SK-N-SH (cell line): ENCODE results near the gene RBM46.

Experiments
- CHD2 ChIP-seq: fragments of 150-350 bp; IDR thresholded peaks from 2 replicates; pipeline ENCODE4 v1.6.1; 2018; ENCODE audit warnings: low read length; ENCODE audit not compliant: partially characterized antibody
- CTCF ChIP-seq: fragments of 200-600 bp; sonication (generic); IDR thresholded peaks from 2 replicates; pipeline ENCODE4 v1.6.1; 2017; ENCODE audit warnings: antibody characterized with exemption, mild to moderate bottlenecking, moderate library complexity
- MAX ChIP-seq: IDR thresholded peaks from 2 replicates; pipeline ENCODE4 v1.4.0; 2012; ENCODE audit warnings: low read depth
- NRF1 ChIP-seq: IDR thresholded peaks from 2 replicates; pipeline ENCODE4 v1.6.1; 2012; ENCODE audit warnings: low read depth, mild to moderate bottlenecking, low read length
- RCOR1 ChIP-seq: fragments of 150-350 bp; IDR thresholded peaks from 2 replicates; pipeline ENCODE4 v1.6.1; 2017; ENCODE audit warnings: antibody characterized with exemption, low read length
- SIN3A ChIP-seq: IDR thresholded peaks from 2 replicates; pipeline ENCODE4 v1.6.1; 2012; ENCODE audit warnings: low read depth, mild to moderate bottlenecking, low read length, moderate library complexity, borderline replicate concordance
- TAF1 ChIP-seq: IDR thresholded peaks from 2 replicates; pipeline ENCODE4 v1.6.1; 2012; ENCODE audit warnings: low read depth, mild to moderate bottlenecking, low read length, moderate library complexity, borderline replicate concordance
- YY1 ChIP-seq: IDR thresholded peaks from 2 replicates; pipeline ENCODE4 v1.4.0; 2012; ENCODE audit warnings: low read depth, mild to moderate bottlenecking

- TF ChIP-seq CTCF, result no peak
- no peak for TF ChIP-seq RCOR1
- no peak for TF ChIP-seq CHD2
- TF ChIP-seq NRF1, result no peak
- TF ChIP-seq SIN3A, result no peak
- TF ChIP-seq MAX, result no peak
- no peak for TF ChIP-seq YY1
- no peak for TF ChIP-seq TAF1
Measured at GRCh38 chr4:154836513-154836912, 55.4 kb downstream of the RBM46 start.
